K562 (cell line): ENCODE data around the gene NXN. TPM values are rescaled to one million over a fixed set of nuclear protein-coding genes. Genes with fewer than 3 reads are reported as not detected.

Source experiments
- ATF1 ChIP-seq, 2 experiments: fragments of 450-650 bp in 1 of 2; IDR thresholded peaks; 2 replicates each; pipeline ENCODE4 v1.6.1; 2016; ENCODE audit warnings: missing compliant biosample characterization in 1 of 2, missing genetic modification characterization in 1 of 2
- CHCHD3 ChIP-seq: fragments of 250-450 bp; sonication (Bioruptor Pico); IDR thresholded peaks from 2 replicates; pipeline ENCODE4 v2.1.2; 2022; ENCODE audit warnings: mild to moderate bottlenecking
- CREM ChIP-seq: IDR thresholded peaks from 2 replicates; pipeline ENCODE4 v1.6.1; 2014; ENCODE audit warnings: antibody characterized with exemption, low read depth
- FOXK2 ChIP-seq, 2 experiments: fragments of 450-650 bp; IDR thresholded peaks in 1 of 2; conservative IDR thresholded peaks in 1 of 2; 2 replicates each; pipeline ENCODE4 v1.6.1; 2016; ENCODE audit warnings: low read depth in 2 of 2, mild to moderate bottlenecking in 1 of 2
- GABPB1 ChIP-seq: sonication (generic); formaldehyde crosslinking; IDR thresholded peaks from 2 replicates; pipeline ENCODE4 v1.8.0; 2022; ENCODE audit warnings: mild to moderate bottlenecking, missing genetic modification reagents
- HDAC6 ChIP-seq: IDR thresholded peaks from 2 replicates; pipeline ENCODE4 v1.6.1; 2012; ENCODE audit warnings: low read depth, mild to moderate bottlenecking, control low read depth, inconsistent platforms, low read length, moderate library complexity
- HDAC8 ChIP-seq: fragments of 450-650 bp; IDR thresholded peaks from 2 replicates; pipeline ENCODE4 v1.6.1; 2016; ENCODE audit warnings: mild to moderate bottlenecking, missing genetic modification characterization, moderate library complexity, missing compliant biosample characterization
- HEY1 ChIP-seq: fragments of 250-450 bp; sonication (Bioruptor Pico); IDR thresholded peaks from 2 replicates; pipeline ENCODE4 v1.5.0; 2020; ENCODE audit warnings: mild to moderate bottlenecking, moderate library complexity, borderline replicate concordance
- NEUROD1 ChIP-seq: fragments of 150-350 bp; IDR thresholded peaks from 2 replicates; pipeline ENCODE4 v1.6.1; 2014; ENCODE audit warnings: borderline replicate concordance, low read length, low read depth; ENCODE audit not compliant: partially characterized antibody
- NR3C1 ChIP-seq: sonication (generic); formaldehyde crosslinking; IDR thresholded peaks from 2 replicates; pipeline ENCODE4 v1.8.1; 2022; ENCODE audit warnings: missing genetic modification reagents
- SIN3B ChIP-seq: fragments of 450-650 bp; IDR thresholded peaks from 2 replicates; pipeline ENCODE4 v1.6.1; 2017; ENCODE audit warnings: low read depth, mild to moderate bottlenecking, moderate library complexity
- U2AF2 ChIP-seq: fragments of 200-400 bp; formaldehyde crosslinking; optimal IDR thresholded peaks from 2 replicates; pipeline ENCODE3; 2017; ENCODE audit warnings: low read depth, mild to moderate bottlenecking, low read length
- WHSC1 ChIP-seq: IDR thresholded peaks from one replicate; pipeline ENCODE4 v1.6.1; 2012; ENCODE audit warnings: low read length, control low read depth, inconsistent platforms
- ZNF695 ChIP-seq: fragments of 450-650 bp; formaldehyde crosslinking; IDR thresholded peaks from 2 replicates; pipeline ENCODE4 v1.4.0; 2020; ENCODE audit warnings: mild to moderate bottlenecking, moderate library complexity
- polyA plus RNA-seq, 8 experiments: library from polyadenylated mRNA; depleted of rRNA in 4 of 8; stranded (reverse) in 5 of 8; unstranded in 3 of 8; fragments of >200 nt; fragmentation: Nextera tagmentation in 2 of 8; fragmentation: Illumina TruSeq in 1 of 8; extraction: Ambion mirVana in 2 of 8; extraction: Trizol in 1 of 8; gene quantifications; 2 replicates each; pipeline versions ENCODE4 v1.2.1 to v1.2.3, GENCODE V29; 2011 to 2014; ENCODE audit warnings: inconsistent platforms in 1 of 8, missing spikeins in 1 of 8
- total RNA-seq, 7 experiments: library from RNA; depleted of rRNA in 6 of 7; stranded (reverse); fragments of >200 nt in 6 of 7; fragmentation: Illumina TruSeq in 2 of 7; extraction: Trizol in 2 of 7; gene quantifications; 2 replicates each; pipeline versions ENCODE4 v1.2.1 to v1.2.3, GENCODE V29; 2011 to 2021; ENCODE audit warnings: low replicate concordance in 1 of 7
- TF ChIP-seq, protein P1 (sequence below), 3 experiments: IDR thresholded peaks in 2 of 3; conservative IDR thresholded peaks in 1 of 3; 2 replicates each; pipeline ENCODE4 v1.5.1; 2011 to 2012; ENCODE audit warnings: low read length in 3 of 3, mild to moderate bottlenecking in 3 of 3, control low read depth in 2 of 3, improper control_type of control experiment in 1 of 3, inconsistent platforms in 1 of 3, low read depth in 1 of 3, mixed read lengths in 1 of 3, moderate library complexity in 1 of 3; ENCODE audit not compliant: insufficient read depth in 2 of 3
- TF ChIP-seq, protein P2 (sequence below): fragments of 250-450 bp; sonication (Bioruptor Pico); IDR thresholded peaks from 2 replicates; pipeline ENCODE4 v1.8.0; 2021; ENCODE audit warnings: borderline replicate concordance, mild to moderate bottlenecking, moderate library complexity; ENCODE audit not compliant: poor library complexity, severe bottlenecking
- TF ChIP-seq, protein P3 (sequence below): sonication (generic); formaldehyde crosslinking; IDR thresholded peaks from 2 replicates; pipeline ENCODE4 v1.8.0; 2022; ENCODE audit warnings: mild to moderate bottlenecking, missing genetic modification reagents
- TF ChIP-seq, protein P4 (sequence below): sonication (generic); formaldehyde crosslinking; IDR thresholded peaks from 2 replicates; pipeline ENCODE4 v1.9.0; 2022; ENCODE audit warnings: mild to moderate bottlenecking, missing genetic modification reagents
- TF ChIP-seq, protein P5 (sequence below): fragments of 450-650 bp; IDR thresholded peaks from 2 replicates; pipeline ENCODE4 v1.6.1; 2016; ENCODE audit warnings: borderline replicate concordance

The NXN gene
- total and polyA plus RNA-seq, 9 of the 15 experiments (the other 6 are each of a cell fraction or from before 2014, with no cell fraction given), result 0.08 to 0.39 (median 0.29) TPM; not detected in 5

DNA sequence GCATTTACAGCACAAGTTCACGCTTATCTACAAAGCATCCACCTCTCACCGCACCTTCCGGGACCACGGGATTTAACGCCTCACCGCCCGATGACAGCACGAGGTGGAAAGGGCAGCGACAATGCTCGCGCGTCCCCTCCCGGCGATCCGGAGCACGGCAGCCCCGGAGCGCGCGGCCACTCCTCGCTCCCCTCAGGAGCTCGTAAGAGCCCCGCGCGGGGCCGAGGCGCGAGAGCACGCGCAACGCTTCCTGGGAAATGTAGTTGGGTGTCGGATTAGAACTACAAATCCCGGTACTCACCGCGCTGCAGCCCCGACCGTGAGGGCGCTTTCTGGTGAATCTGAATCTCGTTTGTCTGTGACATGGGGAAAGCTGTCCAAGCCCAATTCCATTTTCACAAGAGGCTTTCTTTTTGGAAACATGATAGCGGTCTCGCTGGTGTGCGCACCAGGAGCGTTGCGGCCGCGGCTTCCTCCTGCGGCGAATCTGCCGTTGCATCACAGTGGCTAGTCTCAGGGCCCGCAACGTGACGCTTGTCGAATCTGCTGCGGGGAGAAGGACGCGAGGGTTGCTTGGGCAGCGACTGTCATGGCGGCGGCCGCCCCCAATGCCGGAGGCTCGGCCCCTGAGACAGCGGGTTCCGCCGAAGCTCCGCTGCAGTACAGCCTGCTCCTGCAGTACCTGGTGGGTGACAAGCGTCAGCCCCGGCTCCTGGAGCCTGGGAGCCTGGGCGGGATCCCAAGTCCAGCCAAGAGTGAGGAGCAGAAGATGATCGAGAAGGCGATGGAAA is 17.2 kb upstream of the NXN start, which contains the start of gene TIMM22 (continued):
- TF ChIP-seq, protein P1, sequence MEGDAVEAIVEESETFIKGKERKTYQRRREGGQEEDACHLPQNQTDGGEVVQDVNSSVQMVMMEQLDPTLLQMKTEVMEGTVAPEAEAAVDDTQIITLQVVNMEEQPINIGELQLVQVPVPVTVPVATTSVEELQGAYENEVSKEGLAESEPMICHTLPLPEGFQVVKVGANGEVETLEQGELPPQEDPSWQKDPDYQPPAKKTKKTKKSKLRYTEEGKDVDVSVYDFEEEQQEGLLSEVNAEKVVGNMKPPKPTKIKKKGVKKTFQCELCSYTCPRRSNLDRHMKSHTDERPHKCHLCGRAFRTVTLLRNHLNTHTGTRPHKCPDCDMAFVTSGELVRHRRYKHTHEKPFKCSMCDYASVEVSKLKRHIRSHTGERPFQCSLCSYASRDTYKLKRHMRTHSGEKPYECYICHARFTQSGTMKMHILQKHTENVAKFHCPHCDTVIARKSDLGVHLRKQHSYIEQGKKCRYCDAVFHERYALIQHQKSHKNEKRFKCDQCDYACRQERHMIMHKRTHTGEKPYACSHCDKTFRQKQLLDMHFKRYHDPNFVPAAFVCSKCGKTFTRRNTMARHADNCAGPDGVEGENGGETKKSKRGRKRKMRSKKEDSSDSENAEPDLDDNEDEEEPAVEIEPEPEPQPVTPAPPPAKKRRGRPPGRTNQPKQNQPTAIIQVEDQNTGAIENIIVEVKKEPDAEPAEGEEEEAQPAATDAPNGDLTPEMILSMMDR (IDR thresholded peaks at IDR 0.05 in 2 of 3, conservative IDR thresholded peaks at IDR 0.05 in 1 of 3; ENCODE audit: insufficient read depth in 2 of 3, low read depth in 1 of 3, low read length in 3 of 3), result peak; percentile 87 to 90 (median 87)
- TF ChIP-seq HEY1 (CRISPR knock-in tag) (no peak), GABPB1 (CRISPR knock-in tag) (peak; percentile 76), HDAC6 (no peak), FOXK2 (conservative IDR thresholded peaks at IDR 0.05 in 1 of 2, IDR thresholded peaks at IDR 0.05 in 1 of 2; ENCODE audit: low read depth in 2 of 2) (0 out of 4 replicates have a peak, but pooled peaks of 1 of the 2 experiments have one; percentile 7), ATF1 (CRISPR knock-in tag; IDR thresholded peaks at IDR 0.05) (peak; percentile 87), ATF1 (tag; IDR thresholded peaks at IDR 0.05) (peak; percentile 98), WHSC1 (no peak), HDAC8 (tag) (no peak; the same call in 1 of the 2 replicates), CREM (peak; percentile 96), NEUROD1 (peak; percentile 76), ZNF695 (CRISPR knock-in tag) (no peak), NR3C1 (CRISPR knock-in tag) (0 out of 2 replicates have a peak, but pooled peaks have one; percentile 63), SIN3B (peak; percentile 98), U2AF2 (no peak), CHCHD3 (CRISPR knock-in tag) (no peak)
- TF ChIP-seq, protein P2, sequence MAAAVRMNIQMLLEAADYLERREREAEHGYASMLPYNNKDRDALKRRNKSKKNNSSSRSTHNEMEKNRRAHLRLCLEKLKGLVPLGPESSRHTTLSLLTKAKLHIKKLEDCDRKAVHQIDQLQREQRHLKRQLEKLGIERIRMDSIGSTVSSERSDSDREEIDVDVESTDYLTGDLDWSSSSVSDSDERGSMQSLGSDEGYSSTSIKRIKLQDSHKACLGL, result peak; percentile 56
- TF ChIP-seq, protein P3, sequence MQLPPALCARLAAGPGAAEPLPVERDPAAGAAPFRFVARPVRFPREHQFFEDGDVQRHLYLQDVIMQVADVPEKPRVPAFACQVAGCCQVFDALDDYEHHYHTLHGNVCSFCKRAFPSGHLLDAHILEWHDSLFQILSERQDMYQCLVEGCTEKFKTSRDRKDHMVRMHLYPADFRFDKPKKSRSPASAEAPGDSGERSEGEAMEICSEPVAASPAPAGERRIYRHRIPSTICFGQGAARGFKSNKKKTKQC (CRISPR knock-in tag), result no peak; the same call in 1 of the 2 replicates
- TF ChIP-seq, protein P4, sequence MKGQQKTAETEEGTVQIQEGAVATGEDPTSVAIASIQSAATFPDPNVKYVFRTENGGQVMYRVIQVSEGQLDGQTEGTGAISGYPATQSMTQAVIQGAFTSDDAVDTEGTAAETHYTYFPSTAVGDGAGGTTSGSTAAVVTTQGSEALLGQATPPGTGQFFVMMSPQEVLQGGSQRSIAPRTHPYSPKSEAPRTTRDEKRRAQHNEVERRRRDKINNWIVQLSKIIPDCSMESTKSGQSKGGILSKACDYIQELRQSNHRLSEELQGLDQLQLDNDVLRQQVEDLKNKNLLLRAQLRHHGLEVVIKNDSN (CRISPR knock-in tag), result peak; percentile 87
- TF ChIP-seq, protein P5, sequence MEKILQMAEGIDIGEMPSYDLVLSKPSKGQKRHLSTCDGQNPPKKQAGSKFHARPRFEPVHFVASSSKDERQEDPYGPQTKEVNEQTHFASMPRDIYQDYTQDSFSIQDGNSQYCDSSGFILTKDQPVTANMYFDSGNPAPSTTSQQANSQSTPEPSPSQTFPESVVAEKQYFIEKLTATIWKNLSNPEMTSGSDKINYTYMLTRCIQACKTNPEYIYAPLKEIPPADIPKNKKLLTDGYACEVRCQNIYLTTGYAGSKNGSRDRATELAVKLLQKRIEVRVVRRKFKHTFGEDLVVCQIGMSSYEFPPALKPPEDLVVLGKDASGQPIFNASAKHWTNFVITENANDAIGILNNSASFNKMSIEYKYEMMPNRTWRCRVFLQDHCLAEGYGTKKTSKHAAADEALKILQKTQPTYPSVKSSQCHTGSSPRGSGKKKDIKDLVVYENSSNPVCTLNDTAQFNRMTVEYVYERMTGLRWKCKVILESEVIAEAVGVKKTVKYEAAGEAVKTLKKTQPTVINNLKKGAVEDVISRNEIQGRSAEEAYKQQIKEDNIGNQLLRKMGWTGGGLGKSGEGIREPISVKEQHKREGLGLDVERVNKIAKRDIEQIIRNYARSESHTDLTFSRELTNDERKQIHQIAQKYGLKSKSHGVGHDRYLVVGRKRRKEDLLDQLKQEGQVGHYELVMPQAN, result peak; percentile 69; the same call in 1 of the 2 replicates
